ENCODE measurements around the gene DCX. TPM values are rescaled to one million over a fixed set of nuclear protein-coding genes. Genes with fewer than 3 reads are reported as not detected.

DCX gene
- total and polyA plus RNA-seq, 2 of the 13 experiments (the other 11 are each of a cell fraction or from before 2014, with no cell fraction given) = not detected

DNA sequence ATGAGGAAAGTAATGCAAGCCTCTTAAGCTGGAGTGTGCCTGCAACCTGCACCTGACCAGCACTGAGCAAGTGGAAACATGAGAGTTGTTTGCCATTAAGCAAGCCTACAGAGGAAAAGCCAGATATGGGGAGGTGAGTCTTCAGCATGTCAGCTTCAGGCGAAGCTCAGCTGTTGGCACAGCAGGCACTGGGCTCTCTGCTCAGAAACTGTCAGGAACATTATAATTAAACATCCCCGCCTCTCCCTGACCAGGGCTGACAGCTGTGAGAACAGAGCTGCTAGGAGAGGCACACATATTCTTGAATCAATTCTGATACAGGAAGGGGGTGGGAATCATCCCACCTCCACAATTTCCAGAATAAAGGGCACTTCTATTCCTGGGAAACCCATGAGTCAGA, 19.0 kb upstream of the DCX start:
- ChIA-PET CTCF (ENCODE audit: low intra/inter-chr PET ratio, low total read pairs) (no interaction called here), POLR2A (no interaction called here)
- no CpG with 5 or more reads among the region's 2 CpGs for WGBS (ENCODE audit: low lambda C conversion rate)
- H3K4me1 ChIP-seq (ENCODE audit: insufficient read depth, low read length) = no peaks in the 10 kb centered on the region
- in situ Hi-C loops (cut with HindIII; ENCODE audit: extremely low pct_ligation_motif_present, low pct_unique_long_range_greater_than_20kb) (loop anchor here (25.0 kb wide), 1 partner anchor 269 kb away; no protein-coding TSS in a partner anchor), intact Hi-C loops (cut with micrococcal nuclease; ENCODE audit: unreplicated experiment) (no loop called here)
- no peak overlapping the region for H3K27ac ChIP-seq (ENCODE audit: extremely low read length, insufficient read depth, low read length)
- H3K9ac ChIP-seq (ENCODE audit: insufficient read depth, low read depth, low read length) = no peak overlapping the region
- BruUV-seq (replicated peaks) = no TSS peak
- ATAC-seq = no peak
- no peaks in the 10 kb centered on the region for H3K79me2 ChIP-seq (ENCODE audit: insufficient read depth, low read length)
- FAIRE-seq = no peak
- H3K4me3 ChIP-seq (replicated peaks in 1 of 3; ENCODE audit: insufficient read depth in 1 of 3, low read depth in 2 of 3, low read length in 3 of 3) = no peak overlapping the region
- H2AFZ ChIP-seq (ENCODE audit: low read length) = no peak overlapping the region
- DNase-seq (ENCODE audit: low spot score) = no peak
- H4K20me1 ChIP-seq (ENCODE audit: insufficient read depth, low read length) = no peaks in the 10 kb centered on the region
- no peaks in the 10 kb centered on the region for H3K9me3 ChIP-seq (ENCODE audit: low read length)
- H3K4me2 ChIP-seq (ENCODE audit: low read depth, low read length) = no peak overlapping the region
- no peaks in the 10 kb centered on the region for H3K27me3 ChIP-seq (ENCODE audit: control insufficient read depth in 1 of 2, insufficient read depth in 2 of 2, low read length in 2 of 2)
- H3K36me3 ChIP-seq (replicated peaks in 1 of 2; ENCODE audit: control insufficient read depth in 1 of 2, insufficient read depth in 2 of 2, low read length in 2 of 2) = no peaks in the 10 kb centered on the region
- TF ChIP-seq JUN (CRISPR knock-in tag; IDR thresholded peaks at IDR 0.05) = no peak
- no peak for TF ChIP-seq ZIK1 (CRISPR knock-in tag; IDR thresholded peaks at IDR 0.05; ENCODE audit: borderline replicate concordance, low read depth)
- TF ChIP-seq, protein P1, sequence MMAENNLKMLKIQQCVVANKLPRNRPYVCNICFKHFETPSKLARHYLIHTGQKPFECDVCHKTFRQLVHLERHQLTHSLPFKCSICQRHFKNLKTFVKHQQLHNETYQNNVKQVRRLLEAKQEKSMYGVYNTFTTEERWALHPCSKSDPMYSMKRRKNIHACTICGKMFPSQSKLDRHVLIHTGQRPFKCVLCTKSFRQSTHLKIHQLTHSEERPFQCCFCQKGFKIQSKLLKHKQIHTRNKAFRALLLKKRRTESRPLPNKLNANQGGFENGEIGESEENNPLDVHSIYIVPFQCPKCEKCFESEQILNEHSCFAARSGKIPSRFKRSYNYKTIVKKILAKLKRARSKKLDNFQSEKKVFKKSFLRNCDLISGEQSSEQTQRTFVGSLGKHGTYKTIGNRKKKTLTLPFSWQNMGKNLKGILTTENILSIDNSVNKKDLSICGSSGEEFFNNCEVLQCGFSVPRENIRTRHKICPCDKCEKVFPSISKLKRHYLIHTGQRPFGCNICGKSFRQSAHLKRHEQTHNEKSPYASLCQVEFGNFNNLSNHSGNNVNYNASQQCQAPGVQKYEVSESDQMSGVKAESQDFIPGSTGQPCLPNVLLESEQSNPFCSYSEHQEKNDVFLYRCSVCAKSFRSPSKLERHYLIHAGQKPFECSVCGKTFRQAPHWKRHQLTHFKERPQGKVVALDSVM (CRISPR knock-in tag; IDR thresholded peaks at IDR 0.05) = no peak
- TF ChIP-seq ZFP82 (CRISPR knock-in tag; IDR thresholded peaks at IDR 0.05; ENCODE audit: borderline replicate concordance) = no peak
- TF ChIP-seq, protein P2, sequence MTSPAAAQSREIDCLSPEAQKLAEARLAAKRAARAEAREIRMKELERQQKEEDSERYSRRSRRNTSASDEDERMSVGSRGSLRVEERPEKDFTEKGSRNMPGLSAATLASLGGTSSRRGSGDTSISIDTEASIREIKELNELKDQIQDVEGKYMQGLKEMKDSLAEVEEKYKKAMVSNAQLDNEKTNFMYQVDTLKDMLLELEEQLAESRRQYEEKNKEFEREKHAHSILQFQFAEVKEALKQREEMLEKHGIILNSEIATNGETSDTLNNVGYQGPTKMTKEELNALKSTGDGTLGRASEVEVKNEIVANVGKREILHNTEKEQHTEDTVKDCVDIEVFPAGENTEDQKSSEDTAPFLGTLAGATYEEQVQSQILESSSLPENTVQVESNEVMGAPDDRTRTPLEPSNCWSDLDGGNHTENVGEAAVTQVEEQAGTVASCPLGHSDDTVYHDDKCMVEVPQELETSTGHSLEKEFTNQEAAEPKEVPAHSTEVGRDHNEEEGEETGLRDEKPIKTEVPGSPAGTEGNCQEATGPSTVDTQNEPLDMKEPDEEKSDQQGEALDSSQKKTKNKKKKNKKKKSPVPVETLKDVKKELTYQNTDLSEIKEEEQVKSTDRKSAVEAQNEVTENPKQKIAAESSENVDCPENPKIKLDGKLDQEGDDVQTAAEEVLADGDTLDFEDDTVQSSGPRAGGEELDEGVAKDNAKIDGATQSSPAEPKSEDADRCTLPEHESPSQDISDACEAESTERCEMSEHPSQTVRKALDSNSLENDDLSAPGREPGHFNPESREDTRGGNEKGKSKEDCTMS (CRISPR knock-in tag; conservative IDR thresholded peaks at IDR 0.05) = no peak
- no peak for TF ChIP-seq ELF1 (CRISPR knock-in tag; IDR thresholded peaks at IDR 0.05)
- no peak for TF ChIP-seq GABPB1 (CRISPR knock-in tag; IDR thresholded peaks at IDR 0.05)
- TF ChIP-seq ZFP37 (CRISPR knock-in tag; IDR thresholded peaks at IDR 0.05; ENCODE audit: borderline replicate concordance) = no peak
- no peak for TF ChIP-seq MAZ (IDR thresholded peaks at IDR 0.05; ENCODE audit: borderline replicate concordance, low read depth, low read length)
- no peak for TF ChIP-seq MAZ (CRISPR knock-in tag; IDR thresholded peaks at IDR 0.05; ENCODE audit: low read depth)
- TF ChIP-seq PHB2 (IDR thresholded peaks at IDR 0.05; ENCODE audit: partially characterized antibody) = no peak
- TF ChIP-seq, protein P3, sequence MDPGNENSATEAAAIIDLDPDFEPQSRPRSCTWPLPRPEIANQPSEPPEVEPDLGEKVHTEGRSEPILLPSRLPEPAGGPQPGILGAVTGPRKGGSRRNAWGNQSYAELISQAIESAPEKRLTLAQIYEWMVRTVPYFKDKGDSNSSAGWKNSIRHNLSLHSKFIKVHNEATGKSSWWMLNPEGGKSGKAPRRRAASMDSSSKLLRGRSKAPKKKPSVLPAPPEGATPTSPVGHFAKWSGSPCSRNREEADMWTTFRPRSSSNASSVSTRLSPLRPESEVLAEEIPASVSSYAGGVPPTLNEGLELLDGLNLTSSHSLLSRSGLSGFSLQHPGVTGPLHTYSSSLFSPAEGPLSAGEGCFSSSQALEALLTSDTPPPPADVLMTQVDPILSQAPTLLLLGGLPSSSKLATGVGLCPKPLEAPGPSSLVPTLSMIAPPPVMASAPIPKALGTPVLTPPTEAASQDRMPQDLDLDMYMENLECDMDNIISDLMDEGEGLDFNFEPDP (CRISPR knock-in tag; conservative IDR thresholded peaks at IDR 0.05) = no peak
- TF ChIP-seq STAG1 (CRISPR knock-in tag; IDR thresholded peaks at IDR 0.05) = no peak
- no peak for TF ChIP-seq PHF20 (CRISPR knock-in tag; IDR thresholded peaks at IDR 0.05)
- no peak for TF ChIP-seq ZNF607 (CRISPR knock-in tag; IDR thresholded peaks at IDR 0.05; ENCODE audit: borderline replicate concordance)
- no peak for TF ChIP-seq MBNL3 (CRISPR knock-in tag; conservative IDR thresholded peaks at IDR 0.05)
- TF ChIP-seq, protein P4, sequence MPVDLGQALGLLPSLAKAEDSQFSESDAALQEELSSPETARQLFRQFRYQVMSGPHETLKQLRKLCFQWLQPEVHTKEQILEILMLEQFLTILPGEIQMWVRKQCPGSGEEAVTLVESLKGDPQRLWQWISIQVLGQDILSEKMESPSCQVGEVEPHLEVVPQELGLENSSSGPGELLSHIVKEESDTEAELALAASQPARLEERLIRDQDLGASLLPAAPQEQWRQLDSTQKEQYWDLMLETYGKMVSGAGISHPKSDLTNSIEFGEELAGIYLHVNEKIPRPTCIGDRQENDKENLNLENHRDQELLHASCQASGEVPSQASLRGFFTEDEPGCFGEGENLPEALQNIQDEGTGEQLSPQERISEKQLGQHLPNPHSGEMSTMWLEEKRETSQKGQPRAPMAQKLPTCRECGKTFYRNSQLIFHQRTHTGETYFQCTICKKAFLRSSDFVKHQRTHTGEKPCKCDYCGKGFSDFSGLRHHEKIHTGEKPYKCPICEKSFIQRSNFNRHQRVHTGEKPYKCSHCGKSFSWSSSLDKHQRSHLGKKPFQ (CRISPR knock-in tag; IDR thresholded peaks at IDR 0.05; ENCODE audit: insufficient replicate concordance) = no peak
- no peak for TF ChIP-seq ZNF746 (CRISPR knock-in tag; IDR thresholded peaks at IDR 0.05)

All from HepG2 (cell line).